Spleen (tissue), 7 donors: ENCODE data around the gene POLA1.

Experiments
- POLR2AphosphoS5 ChIP-seq, 3 donors: sonication (generic); formaldehyde crosslinking; IDR thresholded peaks; one replicate each; pipeline ENCODE4 v1.5.1; 2017; ENCODE audit warnings: antibody characterized with exemption in 3 of 3
- TF ChIP-seq, protein P1 (sequence below), 11 experiments: fragments of 200-600 bp in 7 of 11; fragments of 450-650 bp in 4 of 11; sonication (generic) in 4 of 11; IDR thresholded peaks in 8 of 11; conservative IDR thresholded peaks in 3 of 11; 1 replicate in 7 of 11; 2 replicates in 4 of 11; pipeline versions ENCODE4 v1.4.0 to v1.8.0; 2016 to 2021; ENCODE audit warnings: antibody characterized with exemption in 11 of 11, inconsistent platforms in 4 of 11, mild to moderate bottlenecking in 1 of 11
- donor health status: DM: no; HTN: no; CAD: no; lungs with moderate emphysema.
- donor health status: DM: no; HTN: no; CAD: no.
- donor health status: DM: no; HTN: no; CAD: no.

DNA sequence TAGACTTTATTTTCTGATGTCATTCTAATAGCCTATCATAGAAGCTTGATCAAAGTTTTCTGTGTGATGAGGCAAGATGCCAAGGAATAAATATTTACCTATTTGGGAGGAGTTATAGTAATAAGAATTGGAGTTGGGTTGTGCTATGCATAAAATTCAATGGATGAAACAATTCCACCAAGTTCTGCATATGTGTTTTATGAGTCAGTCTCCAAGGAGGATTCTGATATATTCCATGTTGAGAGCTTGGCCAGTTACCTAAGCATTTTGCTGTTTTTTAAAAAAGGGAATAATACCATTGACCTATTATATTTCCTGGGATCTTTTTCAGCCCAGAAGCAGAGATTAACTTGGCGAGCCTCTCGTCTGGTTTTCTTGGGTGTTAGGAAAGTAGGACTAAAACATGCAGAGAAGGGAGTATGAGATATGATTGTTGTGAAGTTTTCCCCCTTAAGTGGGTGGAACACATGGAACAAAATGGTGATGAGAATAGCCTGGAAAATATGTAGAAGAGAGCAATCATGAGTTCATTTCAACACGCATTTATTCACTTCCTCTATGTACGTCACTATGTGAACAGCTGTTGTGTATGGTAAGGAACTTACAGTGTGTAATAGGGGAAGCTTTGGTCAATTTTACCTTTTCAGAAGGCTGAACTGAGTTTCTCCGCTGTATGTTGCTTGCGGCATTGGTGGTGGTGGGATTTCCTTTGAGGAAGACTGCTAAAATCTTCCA, 39.2 kb downstream of the POLA1 start:
- TF ChIP-seq, protein P1, sequence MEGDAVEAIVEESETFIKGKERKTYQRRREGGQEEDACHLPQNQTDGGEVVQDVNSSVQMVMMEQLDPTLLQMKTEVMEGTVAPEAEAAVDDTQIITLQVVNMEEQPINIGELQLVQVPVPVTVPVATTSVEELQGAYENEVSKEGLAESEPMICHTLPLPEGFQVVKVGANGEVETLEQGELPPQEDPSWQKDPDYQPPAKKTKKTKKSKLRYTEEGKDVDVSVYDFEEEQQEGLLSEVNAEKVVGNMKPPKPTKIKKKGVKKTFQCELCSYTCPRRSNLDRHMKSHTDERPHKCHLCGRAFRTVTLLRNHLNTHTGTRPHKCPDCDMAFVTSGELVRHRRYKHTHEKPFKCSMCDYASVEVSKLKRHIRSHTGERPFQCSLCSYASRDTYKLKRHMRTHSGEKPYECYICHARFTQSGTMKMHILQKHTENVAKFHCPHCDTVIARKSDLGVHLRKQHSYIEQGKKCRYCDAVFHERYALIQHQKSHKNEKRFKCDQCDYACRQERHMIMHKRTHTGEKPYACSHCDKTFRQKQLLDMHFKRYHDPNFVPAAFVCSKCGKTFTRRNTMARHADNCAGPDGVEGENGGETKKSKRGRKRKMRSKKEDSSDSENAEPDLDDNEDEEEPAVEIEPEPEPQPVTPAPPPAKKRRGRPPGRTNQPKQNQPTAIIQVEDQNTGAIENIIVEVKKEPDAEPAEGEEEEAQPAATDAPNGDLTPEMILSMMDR (IDR thresholded peaks at IDR 0.05 in 8 of 11, conservative IDR thresholded peaks at IDR 0.05 in 3 of 11): no peak
- TF ChIP-seq POLR2AphosphoS5 (IDR thresholded peaks at IDR 0.05): no peak
